ENCODE measurements around the gene VWA8.

GRCh38 chr13:41582027-41582463, 378.9 kb downstream of the VWA8 start:
- TF ChIP-seq CTCF (IDR thresholded peaks at IDR 0.05) (no peak), POLR2A (IDR thresholded peaks at IDR 0.05) (no peak)

All from thyroid gland (tissue), 4 donors.